Astrocyte of the cerebellum (primary cell): Measurements from ENCODE around the gene MPP4.
A peak's percentile ranks its signal among the peaks of the same experiment; 100 is the strongest.

Experiments
- DNase-seq: peaks from one replicate; pipeline ENCODE4 v3.0.0-alpha.2; 2011; ENCODE audit warnings: low read depth
- H3K4me3 ChIP-seq: 2 replicates; pipeline ENCODE4 v1.5.1; 2011; ENCODE audit warnings: mild to moderate bottlenecking, low read depth, low read length, moderate library complexity
- in situ Hi-C: cut with HindIII; loops from 2 replicates; pipeline ENCODE4 v1.10.0; 2017; ENCODE audit warnings: low sequenced_read_pairs
- TF ChIP-seq, protein P1 (sequence below): IDR thresholded peaks from 2 replicates; pipeline ENCODE4 v1.5.1; 2012; ENCODE audit warnings: low read length, low read depth, moderate library complexity, mild to moderate bottlenecking; ENCODE audit errors: missing control alignments

MPP4 gene

DNA sequence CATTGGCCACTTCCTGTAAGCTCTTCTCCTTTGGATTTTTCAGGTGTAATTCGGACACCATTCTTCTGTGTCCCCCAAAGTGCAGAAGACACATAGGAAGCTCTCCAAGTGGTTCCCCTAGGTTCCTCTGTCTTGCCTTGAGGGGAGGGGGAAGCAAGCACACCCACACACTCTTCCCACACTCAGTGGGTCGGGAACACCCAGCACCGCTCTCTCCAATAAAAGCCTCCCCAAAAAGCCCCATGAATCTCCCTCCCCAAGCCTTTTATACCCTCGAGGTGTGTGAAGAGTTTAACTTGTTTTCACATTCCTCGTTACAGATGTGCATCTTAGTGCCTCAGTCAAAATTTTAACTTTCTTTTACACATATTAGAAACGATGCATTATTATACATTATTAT lies 45.2 kb downstream of the MPP4 start:
- no peak overlapping the region for H3K4me3 ChIP-seq
- in situ Hi-C loops: no loop called here
- no peak for DNase-seq
- TF ChIP-seq, protein P1, sequence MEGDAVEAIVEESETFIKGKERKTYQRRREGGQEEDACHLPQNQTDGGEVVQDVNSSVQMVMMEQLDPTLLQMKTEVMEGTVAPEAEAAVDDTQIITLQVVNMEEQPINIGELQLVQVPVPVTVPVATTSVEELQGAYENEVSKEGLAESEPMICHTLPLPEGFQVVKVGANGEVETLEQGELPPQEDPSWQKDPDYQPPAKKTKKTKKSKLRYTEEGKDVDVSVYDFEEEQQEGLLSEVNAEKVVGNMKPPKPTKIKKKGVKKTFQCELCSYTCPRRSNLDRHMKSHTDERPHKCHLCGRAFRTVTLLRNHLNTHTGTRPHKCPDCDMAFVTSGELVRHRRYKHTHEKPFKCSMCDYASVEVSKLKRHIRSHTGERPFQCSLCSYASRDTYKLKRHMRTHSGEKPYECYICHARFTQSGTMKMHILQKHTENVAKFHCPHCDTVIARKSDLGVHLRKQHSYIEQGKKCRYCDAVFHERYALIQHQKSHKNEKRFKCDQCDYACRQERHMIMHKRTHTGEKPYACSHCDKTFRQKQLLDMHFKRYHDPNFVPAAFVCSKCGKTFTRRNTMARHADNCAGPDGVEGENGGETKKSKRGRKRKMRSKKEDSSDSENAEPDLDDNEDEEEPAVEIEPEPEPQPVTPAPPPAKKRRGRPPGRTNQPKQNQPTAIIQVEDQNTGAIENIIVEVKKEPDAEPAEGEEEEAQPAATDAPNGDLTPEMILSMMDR: no peak

DNA sequence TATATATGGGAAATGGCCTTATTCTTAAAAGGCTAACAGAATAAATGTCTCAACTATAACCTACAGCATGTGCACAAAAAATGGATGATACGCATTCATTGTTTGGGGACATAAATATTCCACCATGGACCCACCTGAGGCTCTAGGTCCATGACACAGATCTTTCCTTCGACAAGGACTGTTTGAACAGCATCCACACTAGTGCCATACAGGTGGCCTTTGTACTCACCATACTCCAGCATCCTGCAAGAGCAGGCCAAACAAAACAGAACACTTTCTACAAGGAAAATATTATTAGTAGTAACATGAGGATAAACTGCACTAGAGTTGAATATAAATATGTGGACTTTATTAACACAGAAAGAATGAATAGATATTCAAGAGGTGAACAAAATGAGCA lies 49.0 kb downstream of the MPP4 start:
- TF ChIP-seq, protein P1: no peak
- no peak for DNase-seq
- in situ Hi-C loops: loop anchor here (5.0 kb wide), 1 partner anchor 48 kb away; the partner anchor contains the start of gene MPP4
- H3K4me3 ChIP-seq: no peak overlapping the region

DNA sequence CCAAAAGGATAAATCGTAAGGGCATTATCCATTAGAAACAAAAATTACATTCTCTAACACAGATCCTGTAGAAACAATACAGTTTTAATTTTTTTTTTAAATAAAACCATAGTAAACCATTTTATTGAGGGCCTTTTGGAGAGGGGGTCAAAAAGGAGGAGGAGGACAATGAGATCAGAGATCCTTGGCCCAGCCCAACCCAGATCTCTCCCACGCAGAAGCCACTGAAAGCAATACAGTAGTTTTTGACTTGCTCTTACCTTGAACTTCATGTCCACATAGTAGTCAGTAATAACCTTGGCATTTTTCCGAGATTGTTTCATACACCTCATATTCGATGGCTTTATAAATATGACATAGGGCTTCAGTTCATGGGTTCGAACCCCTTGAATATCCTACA lies 51.0 kb downstream of the MPP4 start:
- in situ Hi-C loops: loop anchor here (5.0 kb wide), 1 partner anchor 50 kb away; the partner anchor contains the start of gene MPP4
- H3K4me3 ChIP-seq: no peak overlapping the region
- DNase-seq: no peak
- TF ChIP-seq, protein P1: no peak

DNA sequence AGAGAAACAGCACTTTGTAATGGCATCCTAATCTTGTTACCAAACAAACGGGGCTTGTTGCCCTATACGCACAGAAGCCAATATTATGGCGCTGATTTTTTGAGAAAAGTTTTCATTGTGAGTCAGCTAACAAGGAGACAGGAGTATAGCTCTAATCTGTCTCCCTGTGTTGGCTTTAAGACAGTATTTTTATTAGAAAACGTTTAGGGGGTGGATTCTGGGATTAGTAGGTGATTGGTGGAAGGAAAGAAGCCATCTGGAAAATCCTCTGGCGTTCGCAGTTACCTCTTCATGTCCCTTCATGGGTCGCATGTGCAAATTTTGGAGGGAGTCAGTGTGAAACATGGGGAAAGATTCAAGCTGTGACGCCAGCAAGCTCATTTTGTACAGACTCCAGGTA lies 54.4 kb downstream of the MPP4 start:
- in situ Hi-C loops: no loop called here
- TF ChIP-seq, protein P1: no peak
- H3K4me3 ChIP-seq: peak overlapping the region; percentile 78
- DNase-seq: no peak

DNA sequence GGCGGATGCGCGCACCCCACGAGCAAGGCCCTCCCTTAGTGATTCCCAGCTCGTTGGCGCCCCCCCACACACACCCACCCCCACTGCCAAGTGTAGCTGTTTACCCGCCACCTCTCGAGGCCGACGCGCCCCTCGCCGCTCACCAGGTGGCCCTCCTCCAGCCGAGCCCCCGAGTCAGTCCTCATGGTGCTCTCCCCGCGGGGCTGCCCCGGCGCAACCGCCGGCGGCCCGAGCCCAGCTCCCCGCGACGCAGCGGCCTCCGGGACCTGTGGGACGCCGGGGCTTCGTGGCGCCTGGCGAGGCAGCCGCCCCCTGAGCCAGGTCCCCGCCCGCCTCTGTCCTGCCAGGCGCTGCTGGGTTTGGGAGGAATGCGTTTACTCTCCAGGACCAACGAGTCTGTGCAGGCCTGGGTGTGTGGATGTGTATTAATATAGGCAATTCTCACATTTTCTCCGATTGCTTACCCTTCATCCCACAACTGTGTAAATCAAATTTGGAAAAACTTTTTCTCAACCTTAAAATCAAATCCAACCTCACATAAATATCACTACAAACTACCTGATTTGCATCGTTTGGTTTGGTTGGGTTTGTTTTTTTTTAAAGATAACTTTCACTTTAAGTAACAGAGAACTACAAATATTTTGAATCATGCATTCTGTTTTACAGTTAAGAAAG lies 55.1 kb downstream of the MPP4 start, which contains the start of gene TMEM237:
Gene TMEM237 (minus strand): TSS at position 288 of the 675 bp plus-strand sequence. CDS start 103 bp downstream, at position 185.
- H3K4me3 ChIP-seq: peak within 1 kb of the TSS; percentile 78
- TF ChIP-seq, protein P1: no peak
- DNase-seq: no peak
- in situ Hi-C loops: no loop called here

DNA sequence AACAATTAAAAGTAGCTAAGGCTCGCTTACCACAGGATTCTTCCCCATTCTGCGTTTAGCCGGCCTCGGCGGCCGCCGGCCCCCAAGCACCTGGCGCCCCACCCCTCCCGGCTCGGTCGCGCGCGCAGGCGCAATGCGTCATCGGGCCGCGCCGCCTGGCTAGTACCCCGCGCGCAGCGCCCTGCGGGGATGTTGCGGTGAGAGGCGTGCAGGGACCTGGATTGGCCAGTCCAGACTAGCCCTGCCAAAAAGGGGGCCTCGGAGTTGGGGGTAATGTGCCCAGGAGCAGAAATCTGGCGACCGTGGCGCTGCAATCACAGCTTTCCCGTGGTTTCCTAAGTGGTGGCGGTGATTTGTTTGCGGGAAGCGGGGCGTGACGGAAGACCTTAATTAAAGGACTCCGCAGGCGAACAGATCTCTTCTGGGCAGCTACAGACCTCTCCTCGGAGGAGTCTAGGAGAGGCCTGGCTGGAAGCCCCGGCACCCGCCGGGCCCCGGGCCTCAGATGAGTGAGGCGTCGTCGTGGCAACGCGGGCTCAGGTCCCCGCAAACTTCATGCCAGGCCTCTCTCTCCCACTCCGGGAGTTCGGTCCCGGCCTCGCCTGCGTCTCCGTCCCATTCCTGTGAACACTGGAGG lies 55.7 kb downstream of the MPP4 start:
- H3K4me3 ChIP-seq: peak overlapping the region; percentile 78
- in situ Hi-C loops: no loop called here
- DNase-seq: peak; percentile 64
- TF ChIP-seq, protein P1: no peak
